Measurements from ENCODE around the gene HOXC4. TPM values are rescaled to one million over a fixed set of nuclear protein-coding genes. Genes with fewer than 3 reads are reported as not detected.

The HOXC4 gene
- total and polyA plus RNA-seq, 2 donors (not counting 1 experiment from before 2014, with no cell fraction given) = 0.17 TPM

DNA sequence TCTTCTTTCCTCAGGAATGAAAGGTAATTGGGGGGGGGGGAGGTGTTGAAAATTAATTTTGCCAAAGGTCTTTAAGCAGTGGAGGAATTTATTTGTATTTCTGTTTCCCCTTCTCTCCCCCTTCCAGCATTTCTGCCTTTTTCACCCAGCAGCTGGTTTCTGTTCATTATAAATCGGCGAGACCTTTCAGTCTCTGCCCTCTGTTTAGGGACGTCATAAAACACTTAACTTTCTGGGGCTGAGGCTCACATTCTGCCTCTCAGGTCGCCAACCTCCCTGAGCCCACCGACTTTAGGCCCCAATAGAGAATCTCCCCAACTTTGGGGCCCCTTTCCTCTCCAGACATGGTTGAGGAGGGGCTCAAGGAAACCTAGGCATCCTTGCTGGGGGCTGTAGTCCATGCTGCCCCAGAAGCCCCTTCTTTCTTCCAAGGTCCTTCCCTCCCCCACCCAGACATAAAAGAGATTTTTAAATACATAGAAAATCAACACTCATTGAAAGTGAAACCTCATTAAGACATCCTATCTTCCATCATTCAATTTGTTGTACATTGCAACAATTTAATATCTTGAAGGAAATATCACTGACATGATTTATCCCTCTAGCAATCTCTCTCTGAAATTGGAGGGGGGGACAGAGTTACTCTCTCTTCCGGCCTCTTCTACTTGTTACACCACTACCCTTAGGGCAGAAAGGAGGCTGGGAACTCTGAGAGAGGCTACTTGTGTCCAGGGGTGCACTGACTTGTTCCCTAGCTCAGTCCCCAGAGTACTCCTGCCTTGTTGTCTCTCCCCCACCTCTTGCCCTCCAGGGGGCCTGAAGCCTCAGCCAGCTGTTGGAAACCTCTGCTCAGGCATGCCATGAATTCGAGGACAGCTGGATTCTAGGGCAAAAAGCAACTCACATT lies 27.9 kb upstream of the HOXC4 start:
- no peak for DNase-seq (ENCODE audit: low read depth in 2 of 2)
- H3K4me1 ChIP-seq (ENCODE audit: control insufficient read depth, extremely low read depth, insufficient read depth, low read length) = no peaks in the 10 kb centered on the region
- H3K36me3 ChIP-seq (ENCODE audit: control insufficient read depth, insufficient read depth, low read length) = no peaks in the 10 kb centered on the region
- H4K20me1 ChIP-seq (ENCODE audit: control insufficient read depth, extremely low read depth, insufficient read depth, low read length) = no peaks in the 10 kb centered on the region
- peaks cover 50% of the 10 kb centered on the region for H3K27me3 ChIP-seq (ENCODE audit: control insufficient read depth, insufficient read depth, low read length)
- H3K79me2 ChIP-seq (ENCODE audit: control insufficient read depth, insufficient read depth, low read length) = no peaks in the 10 kb centered on the region
- H3K9ac ChIP-seq (ENCODE audit: insufficient read depth, low read length) = no peak overlapping the region
- no peaks in the 10 kb centered on the region for H3K9me3 ChIP-seq (ENCODE audit: control insufficient read depth, insufficient read depth, low read depth, low read length)
- H3K4me2 ChIP-seq (ENCODE audit: extremely low read depth, insufficient read depth, low read length) = peak overlapping the region; percentile 45
- H3K4me3 ChIP-seq (replicated peaks in 1 of 4; ENCODE audit: control extremely low read depth in 1 of 4, insufficient read depth in 1 of 4, low read depth in 3 of 4, low read length in 4 of 4) = no peak overlapping the region
- no peak overlapping the region for H2AFZ ChIP-seq (ENCODE audit: low read length)
- TF ChIP-seq CTCF (conservative IDR thresholded peaks at IDR 0.05 in 1 of 2, IDR thresholded peaks at IDR 0.05 in 1 of 2; ENCODE audit: low read depth in 1 of 2, low read length in 2 of 2) = no peak
- TF ChIP-seq EZH2 (IDR thresholded peaks at IDR 0.05; ENCODE audit: low read length, missing control alignments) = peak; percentile 11
- no peak overlapping the region for H3K27ac ChIP-seq (ENCODE audit: insufficient read depth, low read length)

- Histone ChIP-seq H3K27me3 (ENCODE audit: control insufficient read depth, insufficient read depth, low read length) (peaks cover 57% of the 10 kb centered on the region), H2AFZ (ENCODE audit: low read length) (no peak overlapping the region), H3K9me3 (ENCODE audit: control insufficient read depth, insufficient read depth, low read depth, low read length) (no peaks in the 10 kb centered on the region), H3K4me2 (ENCODE audit: extremely low read depth, insufficient read depth, low read length) (no peak overlapping the region), H3K9ac (ENCODE audit: insufficient read depth, low read length) (no peak overlapping the region), H3K4me3 (replicated peaks in 1 of 4; ENCODE audit: control extremely low read depth in 1 of 4, insufficient read depth in 1 of 4, low read depth in 3 of 4, low read length in 4 of 4) (no peak overlapping the region), H4K20me1 (ENCODE audit: control insufficient read depth, extremely low read depth, insufficient read depth, low read length) (no peaks in the 10 kb centered on the region), H3K36me3 (ENCODE audit: control insufficient read depth, insufficient read depth, low read length) (no peaks in the 10 kb centered on the region), H3K4me1 (ENCODE audit: control insufficient read depth, extremely low read depth, insufficient read depth, low read length) (no peaks in the 10 kb centered on the region), H3K27ac (ENCODE audit: insufficient read depth, low read length) (no peak overlapping the region), H3K79me2 (ENCODE audit: control insufficient read depth, insufficient read depth, low read length) (no peaks in the 10 kb centered on the region)
- TF ChIP-seq CTCF (conservative IDR thresholded peaks at IDR 0.05 in 1 of 2, IDR thresholded peaks at IDR 0.05 in 1 of 2; ENCODE audit: low read depth in 1 of 2, low read length in 2 of 2) (no peak), EZH2 (IDR thresholded peaks at IDR 0.05; ENCODE audit: low read length, missing control alignments) (peak; percentile 9)
- no peak for DNase-seq (ENCODE audit: low read depth in 2 of 2)
Observed at GRCh38 chr12:54026640-54027441, 26.8 kb upstream of the HOXC4 start.

DNA sequence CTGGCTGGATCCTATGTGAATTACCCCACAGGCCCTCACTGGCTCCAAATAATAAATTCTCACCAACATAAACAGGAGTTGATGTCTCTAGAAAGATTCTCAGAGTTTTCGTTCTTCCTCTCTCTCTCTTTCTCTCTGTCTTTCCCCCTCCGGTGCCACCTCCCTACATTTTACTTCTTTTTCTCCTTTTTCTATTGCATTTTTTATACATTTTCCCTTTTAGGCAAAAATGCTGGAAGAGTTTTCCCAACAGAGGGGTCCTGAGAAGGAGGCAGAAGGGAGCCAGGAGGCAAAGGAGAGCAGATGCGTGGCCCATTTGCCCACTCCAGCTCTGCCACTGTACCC lies 26.2 kb upstream of the HOXC4 start:
- Histone ChIP-seq H3K79me2 (ENCODE audit: control insufficient read depth, insufficient read depth, low read length) (no peaks in the 10 kb centered on the region), H2AFZ (ENCODE audit: low read length) (no peak overlapping the region)

More for the DNA sequence above, 26.2 kb upstream of the HOXC4 start:
- no peak overlapping the region for H3K4me3 ChIP-seq (replicated peaks in 1 of 4; ENCODE audit: control extremely low read depth in 1 of 4, insufficient read depth in 1 of 4, low read depth in 3 of 4, low read length in 4 of 4)
- H3K4me1 ChIP-seq (ENCODE audit: control insufficient read depth, extremely low read depth, insufficient read depth, low read length) = no peaks in the 10 kb centered on the region
- no peak for DNase-seq (ENCODE audit: low read depth in 2 of 2)
- H4K20me1 ChIP-seq (ENCODE audit: control insufficient read depth, extremely low read depth, insufficient read depth, low read length) = no peaks in the 10 kb centered on the region
- no peak overlapping the region for H3K4me2 ChIP-seq (ENCODE audit: extremely low read depth, insufficient read depth, low read length)
- TF ChIP-seq EZH2 (IDR thresholded peaks at IDR 0.05; ENCODE audit: low read length, missing control alignments) = no peak
- TF ChIP-seq CTCF (conservative IDR thresholded peaks at IDR 0.05 in 1 of 2, IDR thresholded peaks at IDR 0.05 in 1 of 2; ENCODE audit: low read depth in 1 of 2, low read length in 2 of 2) = no peak
- no peak overlapping the region for H3K9ac ChIP-seq (ENCODE audit: insufficient read depth, low read length)
- H3K27me3 ChIP-seq (ENCODE audit: control insufficient read depth, insufficient read depth, low read length) = peaks cover 62% of the 10 kb centered on the region
- no peaks in the 10 kb centered on the region for H3K36me3 ChIP-seq (ENCODE audit: control insufficient read depth, insufficient read depth, low read length)
- H3K9me3 ChIP-seq (ENCODE audit: control insufficient read depth, insufficient read depth, low read depth, low read length) = no peaks in the 10 kb centered on the region
- H3K27ac ChIP-seq (ENCODE audit: insufficient read depth, low read length) = no peak overlapping the region

Measured in fibroblast of lung (primary cell).